Measurements from ENCODE around the gene IL25.
"Not testable (repeated sequence)": the region's sequence is repeated elsewhere in the genome, so short reads cannot be mapped to it uniquely, and the experiment has no call there.

The IL25 gene

DNA sequence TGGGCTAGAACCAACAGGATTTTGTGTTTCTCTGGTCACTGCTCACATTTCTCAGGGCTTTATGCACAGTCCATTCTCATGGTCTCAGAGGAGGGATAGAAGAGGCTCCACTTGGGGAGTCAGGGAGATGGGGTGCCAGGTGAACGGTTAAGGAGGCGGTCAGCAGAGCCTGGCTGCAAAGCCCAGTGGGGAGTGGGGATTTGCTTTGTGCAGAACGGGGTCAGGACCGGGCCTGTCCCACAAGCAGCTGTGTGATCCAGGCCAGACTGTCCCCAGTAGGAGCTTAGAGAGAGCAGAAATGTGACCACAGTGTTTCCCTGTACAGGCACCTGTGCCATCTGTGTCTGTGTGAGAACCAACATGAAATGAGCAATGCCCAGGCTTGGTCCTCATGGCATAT lies 8.4 kb downstream of the IL25 start:
- no peak for DNase-seq (ENCODE audit: extremely low read depth, low read depth)
- TF ChIP-seq, protein P1, sequence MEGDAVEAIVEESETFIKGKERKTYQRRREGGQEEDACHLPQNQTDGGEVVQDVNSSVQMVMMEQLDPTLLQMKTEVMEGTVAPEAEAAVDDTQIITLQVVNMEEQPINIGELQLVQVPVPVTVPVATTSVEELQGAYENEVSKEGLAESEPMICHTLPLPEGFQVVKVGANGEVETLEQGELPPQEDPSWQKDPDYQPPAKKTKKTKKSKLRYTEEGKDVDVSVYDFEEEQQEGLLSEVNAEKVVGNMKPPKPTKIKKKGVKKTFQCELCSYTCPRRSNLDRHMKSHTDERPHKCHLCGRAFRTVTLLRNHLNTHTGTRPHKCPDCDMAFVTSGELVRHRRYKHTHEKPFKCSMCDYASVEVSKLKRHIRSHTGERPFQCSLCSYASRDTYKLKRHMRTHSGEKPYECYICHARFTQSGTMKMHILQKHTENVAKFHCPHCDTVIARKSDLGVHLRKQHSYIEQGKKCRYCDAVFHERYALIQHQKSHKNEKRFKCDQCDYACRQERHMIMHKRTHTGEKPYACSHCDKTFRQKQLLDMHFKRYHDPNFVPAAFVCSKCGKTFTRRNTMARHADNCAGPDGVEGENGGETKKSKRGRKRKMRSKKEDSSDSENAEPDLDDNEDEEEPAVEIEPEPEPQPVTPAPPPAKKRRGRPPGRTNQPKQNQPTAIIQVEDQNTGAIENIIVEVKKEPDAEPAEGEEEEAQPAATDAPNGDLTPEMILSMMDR (IDR thresholded peaks at IDR 0.05; ENCODE audit: low read depth, low read length), result no peak

DNA sequence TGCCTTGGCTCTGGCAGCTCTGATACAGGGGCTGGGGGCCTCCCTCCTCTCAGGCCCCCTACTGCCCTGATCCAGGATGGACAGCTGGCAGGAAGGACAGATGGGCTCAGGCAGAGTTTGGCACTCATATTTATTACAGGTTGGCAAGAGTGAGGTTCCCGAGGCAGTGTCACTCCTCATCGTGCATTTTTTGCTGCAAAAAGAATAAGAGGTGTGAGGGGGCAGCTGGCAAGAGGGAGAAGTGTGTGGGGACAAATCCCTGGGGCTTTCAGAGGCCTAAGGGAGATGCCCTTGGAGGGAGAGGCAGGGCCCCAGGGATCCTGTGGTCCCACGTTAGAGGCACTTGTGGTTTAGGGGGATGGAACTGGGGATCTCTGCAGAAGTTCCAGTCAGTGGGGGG lies 9.3 kb downstream of the IL25 start:
- TF ChIP-seq, protein P1 (IDR thresholded peaks at IDR 0.05; ENCODE audit: low read depth, low read length), result no peak
- no peak for DNase-seq (ENCODE audit: extremely low read depth, low read depth)

DNA sequence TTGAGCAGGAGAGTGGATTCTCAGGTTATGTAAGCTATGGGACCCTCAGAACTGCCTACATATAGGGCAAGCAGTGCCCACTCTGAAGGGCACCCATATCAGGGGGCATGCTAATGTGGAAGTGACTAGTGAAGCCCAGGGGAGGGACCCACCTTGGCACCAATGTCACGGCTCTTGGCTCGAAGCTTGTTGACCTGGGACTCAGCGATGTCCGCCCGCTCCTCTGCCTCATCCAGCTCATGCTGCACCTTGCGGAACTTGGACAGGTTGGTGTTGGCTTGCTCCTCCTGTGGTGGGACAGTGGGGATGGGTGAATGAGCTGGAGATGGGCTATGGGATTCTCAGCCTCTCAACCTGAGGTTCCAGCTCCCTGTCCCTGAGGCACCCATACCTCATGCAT lies 9.7 kb downstream of the IL25 start:
- TF ChIP-seq, protein P1 (IDR thresholded peaks at IDR 0.05; ENCODE audit: low read depth, low read length), result no peak
- no peak for DNase-seq (ENCODE audit: extremely low read depth, low read depth)

DNA sequence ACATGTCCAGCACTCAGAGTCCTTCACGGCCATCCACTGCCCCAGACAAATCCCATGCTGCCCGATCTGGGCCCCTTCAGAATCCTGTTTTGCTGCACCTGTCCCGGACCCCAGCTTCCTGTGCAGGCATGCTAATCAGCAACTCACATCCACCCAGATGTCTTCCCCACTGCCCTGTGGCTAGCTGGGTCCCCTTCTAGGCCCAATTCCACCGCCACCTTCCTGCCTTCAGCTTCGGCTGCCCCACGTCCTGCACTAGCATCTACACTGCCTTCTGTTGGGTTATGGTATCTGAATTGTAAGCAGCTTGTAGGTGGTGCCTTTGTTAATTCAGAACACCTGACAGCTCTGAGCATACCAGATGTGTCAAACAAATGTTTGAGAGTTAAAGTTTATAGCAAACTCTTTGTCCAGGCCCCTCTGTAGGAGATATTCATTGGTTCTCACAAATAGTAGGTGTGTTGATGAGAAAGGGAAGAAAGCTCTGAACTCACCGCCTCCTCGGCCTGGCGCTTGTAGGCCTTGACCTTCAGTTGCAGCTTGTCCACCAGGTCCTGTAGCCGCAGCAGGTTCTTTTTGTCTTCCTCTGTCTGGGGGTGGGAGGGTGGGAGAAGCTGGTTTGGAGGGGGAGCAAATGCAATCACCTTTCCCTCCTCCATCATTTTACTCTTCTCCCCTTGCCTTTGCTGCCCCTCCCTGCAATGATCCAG lies 10.3 kb downstream of the IL25 start:
- no peak for DNase-seq (ENCODE audit: extremely low read depth, low read depth)
- TF ChIP-seq, protein P1 (IDR thresholded peaks at IDR 0.05; ENCODE audit: low read depth, low read length), result no peak

DNA sequence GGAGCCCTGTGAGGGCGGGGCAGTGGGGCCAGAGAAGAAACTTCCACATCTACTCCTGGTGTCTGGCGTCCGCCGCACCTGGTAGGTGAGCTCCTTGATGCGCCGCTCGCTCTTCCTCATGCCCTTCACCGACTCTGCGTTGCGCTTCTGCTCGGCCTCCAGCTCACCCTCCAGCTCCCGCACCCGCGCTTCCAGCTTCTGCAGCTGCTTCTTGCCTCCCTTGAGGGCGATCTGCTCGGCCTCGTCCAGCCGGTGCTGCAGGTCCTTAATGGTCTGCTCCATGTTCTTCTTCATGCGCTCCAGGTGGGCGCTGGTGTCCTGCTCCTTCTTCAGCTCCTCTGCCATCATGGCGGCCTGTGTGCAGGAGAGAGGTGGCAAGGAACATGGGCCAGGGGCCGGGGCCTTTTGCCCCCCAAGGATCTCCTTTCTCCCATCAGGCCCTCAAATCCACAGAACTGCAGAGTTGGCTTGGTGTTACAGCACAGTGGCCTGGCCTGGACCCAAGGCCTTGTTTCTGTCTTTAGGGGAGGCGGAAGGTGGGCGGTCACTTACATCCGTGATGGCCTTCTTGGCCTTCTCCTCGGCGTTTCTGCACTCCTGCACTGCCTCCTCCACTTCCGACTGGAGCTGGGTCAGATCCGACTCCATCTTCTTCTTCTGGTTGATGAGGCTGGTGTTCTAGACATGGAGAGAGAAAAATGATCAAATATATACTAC lies 11.9 kb downstream of the IL25 start:
- TF ChIP-seq, protein P1 (IDR thresholded peaks at IDR 0.05; ENCODE audit: low read depth, low read length), result no peak
- DNase-seq (ENCODE audit: extremely low read depth, low read depth), result no peak

DNA sequence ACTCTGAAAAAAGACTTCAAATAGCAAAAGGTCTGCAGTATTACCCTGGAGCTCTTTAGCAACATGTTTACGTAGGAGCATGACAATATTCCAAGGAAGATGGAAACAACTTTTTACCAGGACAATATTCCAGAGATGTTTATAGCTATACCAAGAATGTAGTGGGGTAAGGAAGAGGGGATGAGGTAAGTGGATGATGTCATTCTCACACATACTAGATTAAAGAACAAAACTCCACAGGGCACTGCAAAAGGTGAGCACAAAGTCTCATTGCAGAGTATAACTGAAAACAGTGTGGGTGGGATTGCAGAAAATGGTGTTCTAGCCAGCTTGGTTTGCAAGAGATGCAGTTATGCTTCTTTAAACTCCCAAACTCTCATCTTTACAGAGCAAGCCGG lies 12.6 kb downstream of the IL25 start:
- DNase-seq (ENCODE audit: extremely low read depth, low read depth), result no peak
- TF ChIP-seq, protein P1 (IDR thresholded peaks at IDR 0.05; ENCODE audit: low read depth, low read length), result no peak

DNA sequence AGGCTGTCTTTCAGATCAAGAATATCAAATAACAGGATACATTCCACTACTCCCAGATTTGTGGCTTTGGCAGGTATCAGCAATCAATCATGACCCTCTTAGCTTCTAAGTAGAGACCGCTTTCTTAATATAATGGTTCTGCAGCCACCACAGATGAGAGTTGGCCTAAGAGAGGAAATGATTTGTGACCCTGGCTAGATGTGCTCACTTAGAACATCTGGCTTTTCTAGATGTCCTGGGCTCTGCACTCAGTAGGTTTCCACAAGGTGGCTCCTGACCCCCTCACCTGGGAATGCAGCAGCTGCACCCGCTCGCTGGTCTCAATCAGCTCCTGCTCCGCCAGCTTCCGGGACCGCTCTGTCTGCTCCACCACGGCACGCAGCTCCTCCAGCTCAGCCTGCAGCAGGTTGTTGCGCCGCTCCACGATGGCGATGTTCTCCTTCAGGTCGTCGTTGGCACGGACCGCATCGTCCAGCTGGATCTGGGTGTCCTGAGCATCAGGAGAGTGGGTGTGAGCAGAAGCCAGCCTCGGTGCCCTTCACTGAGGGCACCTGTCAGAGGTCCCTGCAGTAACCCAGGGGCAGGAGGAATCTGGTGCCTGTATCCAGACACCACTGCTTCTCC lies 13.1 kb downstream of the IL25 start:
- no peak for DNase-seq (ENCODE audit: extremely low read depth, low read depth)
- TF ChIP-seq, protein P1 (IDR thresholded peaks at IDR 0.05; ENCODE audit: low read depth, low read length), result no peak

DNA sequence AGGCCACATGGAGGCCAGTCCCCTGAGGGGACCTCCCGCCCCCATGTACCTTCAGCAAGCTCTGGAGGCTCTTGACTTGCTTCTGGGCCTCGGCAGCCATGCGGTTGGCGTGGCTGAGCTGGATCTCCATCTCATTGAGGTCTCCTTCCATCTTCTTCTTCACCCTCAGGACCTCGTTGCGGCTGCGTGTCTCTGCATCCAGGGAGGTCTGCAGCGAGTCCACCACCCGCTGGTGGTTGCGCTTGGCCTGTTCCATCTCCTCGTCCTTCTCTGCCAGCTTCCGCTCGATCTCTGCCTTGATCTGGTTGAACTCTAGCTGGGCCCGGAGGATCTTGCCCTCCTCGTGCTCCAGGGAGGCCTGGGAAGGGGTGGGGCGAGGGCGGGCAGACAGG lies 13.7 kb downstream of the IL25 start:
- DNase-seq (ENCODE audit: extremely low read depth, low read depth), result not testable (repeated sequence)

Measured in AG09319 (cell line).